HG03025 (cell line): ENCODE results near the gene OR5P2.
"Not testable (repeated sequence)": the region's sequence is repeated elsewhere in the genome, so short reads cannot be mapped to it uniquely, and the experiment has no call there.

ENCODE experiments used
- ATAC-seq: cut with Tn5 transposase; IDR thresholded peaks from one replicate; pipeline ENCODE4 v1.9.1; 2021; ENCODE audit warnings: mild to moderate bottlenecking, moderate library complexity; ENCODE audit not compliant: unreplicated experiment, low FRiP score

OR5P2 gene

GRCh38 chr11:7796842-7797241 lies at the start of gene OR5P2:
Gene OR5P2 (minus strand): TSS chr11:7796942. CDS start chr11:7796942, 0 bp downstream.
- no peak for ATAC-seq

GRCh38 chr11:7846003-7846402 lies 49.3 kb upstream of the OR5P2 start:
- ATAC-seq, result no peak

- no peak for ATAC-seq
Observed at GRCh38 chr11:7844986-7845385, 48.2 kb upstream of the OR5P2 start.

GRCh38 chr11:7844521-7844920 lies 47.8 kb upstream of the OR5P2 start:
- ATAC-seq, result no peak

GRCh38 chr11:7840578-7840977 lies 43.8 kb upstream of the OR5P2 start:
- no peak for ATAC-seq

GRCh38 chr11:7833527-7833926 lies 36.8 kb upstream of the OR5P2 start:
- no peak for ATAC-seq

- no peak for ATAC-seq
Observed at GRCh38 chr11:7830740-7831139, 34.0 kb upstream of the OR5P2 start, which contains the start of gene OR5P3. Gene OR5P3 (minus strand): TSS chr11:7830840.

GRCh38 chr11:7826324-7826723 lies 29.6 kb upstream of the OR5P2 start:
- ATAC-seq, result no peak

GRCh38 chr11:7820417-7820816 lies 23.7 kb upstream of the OR5P2 start:
- not testable (repeated sequence) for ATAC-seq

GRCh38 chr11:7814897-7815296 lies 18.2 kb upstream of the OR5P2 start:
- not testable (repeated sequence) for ATAC-seq

GRCh38 chr11:7810301-7810700 lies 13.6 kb upstream of the OR5P2 start:
- ATAC-seq, result not testable (repeated sequence)

GRCh38 chr11:7793233-7793632 lies 3.5 kb downstream of the OR5P2 start:
- no peak for ATAC-seq

GRCh38 chr11:7787239-7787638 lies 9.5 kb downstream of the OR5P2 start:
- ATAC-seq, result peak; percentile 93

- ATAC-seq, result no peak
Observed at GRCh38 chr11:7775689-7776088, 21.1 kb downstream of the OR5P2 start.

GRCh38 chr11:7764301-7764700 lies 32.4 kb downstream of the OR5P2 start:
- ATAC-seq, result not testable (repeated sequence)

GRCh38 chr11:7759010-7759409 lies 37.7 kb downstream of the OR5P2 start:
- no peak for ATAC-seq

GRCh38 chr11:7749456-7749855 lies 47.3 kb downstream of the OR5P2 start:
- ATAC-seq, result no peak
